CD4-positive, alpha-beta T cell treated with Interferon alpha-2 for 1 hour (primary cell): ENCODE results near the gene STX16.
A peak's percentile ranks its signal among the peaks of the same experiment; 100 is the strongest.

Source experiments
- DNase-seq, 2 donors: peaks; one replicate each; pipeline ENCODE4 v3.0.0-alpha.2; 2020 to 2022

Gene STX16

DNA sequence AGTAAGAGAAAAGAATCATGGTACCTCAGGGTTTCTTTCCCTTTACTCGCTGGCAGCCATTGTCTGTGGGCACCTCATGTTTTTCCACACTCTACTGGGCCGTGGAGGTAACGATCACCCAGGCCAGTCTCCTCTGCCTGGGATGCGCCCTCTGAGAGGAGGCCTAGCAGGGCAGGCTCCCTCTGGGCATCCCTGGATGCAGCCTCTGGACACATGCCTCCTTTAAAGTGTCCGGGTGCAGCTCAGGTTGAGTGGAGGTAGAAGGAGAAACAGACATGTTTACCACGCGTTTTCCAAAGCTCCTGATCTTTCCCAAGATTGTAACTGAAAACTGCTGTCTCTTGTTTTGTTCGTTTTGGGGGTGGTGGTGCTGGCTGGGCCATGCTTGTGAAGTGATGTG lies 27.7 kb downstream of the STX16 start:
- no peak for DNase-seq

DNA sequence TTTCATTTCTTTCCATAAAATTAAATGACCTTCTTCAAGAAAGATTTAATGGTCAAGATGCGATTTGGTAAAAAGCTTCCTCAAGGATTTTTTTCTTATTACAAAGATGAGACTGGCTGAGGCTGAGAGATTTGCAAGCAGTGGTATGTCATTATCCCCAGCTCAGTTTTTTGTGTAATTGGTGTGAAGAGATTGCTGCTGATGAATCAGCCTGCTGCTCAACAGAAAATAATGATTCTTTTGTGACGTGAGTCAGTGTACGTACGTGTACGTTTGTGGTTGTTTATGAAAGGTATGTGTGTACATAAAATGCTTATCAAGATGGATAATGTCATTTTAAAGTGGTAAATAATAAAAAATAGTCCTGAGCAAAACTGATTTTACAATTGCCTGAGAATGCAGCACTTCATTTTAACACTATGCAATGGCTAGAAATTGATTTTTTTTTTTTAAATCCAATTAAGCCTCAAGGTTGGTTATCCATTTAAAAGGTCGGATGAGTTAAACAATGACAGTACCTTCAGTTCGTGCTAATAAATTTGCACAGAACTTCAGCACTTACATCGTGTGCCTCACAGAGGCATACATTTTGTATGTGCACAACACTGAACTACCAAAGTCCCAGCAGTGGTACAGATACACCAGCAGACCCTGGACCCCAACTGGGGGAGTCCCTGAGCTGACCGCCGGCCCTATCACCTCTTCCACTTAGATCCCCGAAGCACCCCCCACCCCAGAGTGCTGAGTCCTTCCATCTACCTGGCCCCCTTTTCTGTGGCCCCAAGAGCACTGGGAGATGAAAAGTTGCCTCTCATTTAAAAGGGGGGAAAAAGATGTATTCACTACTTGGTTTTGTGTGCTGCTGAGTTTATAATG lies 31.8 kb downstream of the STX16 start:
- DNase-seq: no peak

DNA sequence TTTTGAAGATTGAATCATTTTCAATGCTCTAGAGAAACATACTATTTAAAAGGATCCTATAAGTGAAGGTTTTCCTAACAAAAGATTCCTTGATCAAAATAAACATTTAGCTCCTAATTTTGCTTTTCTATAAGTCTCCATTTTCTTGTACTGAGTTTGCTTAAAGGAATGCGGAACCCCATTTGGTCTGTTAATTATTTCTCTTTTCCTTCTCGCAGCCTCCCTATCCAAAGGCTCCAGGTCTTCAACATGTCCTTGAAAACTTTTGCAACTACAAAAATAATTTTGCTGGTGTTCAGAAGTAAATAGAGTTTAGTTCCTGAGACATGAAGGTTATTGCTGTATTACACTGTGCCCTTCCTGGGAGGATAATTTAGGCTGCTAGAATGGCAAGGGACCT lies 33.2 kb downstream of the STX16 start:
- DNase-seq: no peak

DNA sequence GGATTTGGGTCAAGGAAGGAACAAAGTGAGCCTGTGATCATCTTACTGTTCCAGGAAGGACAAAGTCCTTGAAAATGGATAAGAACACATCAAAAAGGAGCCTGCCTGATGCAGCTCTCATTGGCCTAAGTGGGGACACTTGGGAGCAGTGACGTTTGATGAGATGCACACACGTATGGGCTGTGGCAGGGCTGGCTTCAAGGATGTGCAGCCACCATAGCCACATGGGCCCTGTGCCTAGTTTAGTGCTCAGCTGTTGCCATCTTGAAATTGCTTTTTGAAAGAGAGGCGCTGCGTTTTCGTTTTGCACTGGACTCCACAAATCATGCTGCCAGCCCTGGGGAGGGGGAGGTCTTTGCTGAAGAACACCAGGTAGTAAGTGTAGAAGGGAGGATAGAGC lies 34.9 kb downstream of the STX16 start:
- no peak for DNase-seq

DNA sequence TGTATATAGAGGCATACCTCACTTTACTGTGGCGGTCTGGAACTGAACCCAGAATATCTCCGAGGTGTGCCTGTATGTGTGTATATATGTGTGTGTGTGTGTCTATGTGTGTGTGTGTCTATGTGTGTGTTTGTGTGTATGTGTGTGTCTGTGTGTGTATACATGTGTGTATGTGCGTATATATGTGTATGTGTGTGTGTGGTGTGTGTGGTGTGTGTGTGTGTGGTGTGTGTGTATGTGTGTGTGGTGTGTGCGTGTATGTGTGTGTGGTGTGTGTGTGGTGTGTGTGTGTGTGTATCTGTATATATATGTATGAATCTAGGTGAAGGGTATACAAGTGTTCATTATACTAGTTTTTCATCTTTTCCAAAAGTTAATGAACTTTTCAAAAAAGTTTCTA lies 37.3 kb downstream of the STX16 start:
- no peak for DNase-seq

DNA sequence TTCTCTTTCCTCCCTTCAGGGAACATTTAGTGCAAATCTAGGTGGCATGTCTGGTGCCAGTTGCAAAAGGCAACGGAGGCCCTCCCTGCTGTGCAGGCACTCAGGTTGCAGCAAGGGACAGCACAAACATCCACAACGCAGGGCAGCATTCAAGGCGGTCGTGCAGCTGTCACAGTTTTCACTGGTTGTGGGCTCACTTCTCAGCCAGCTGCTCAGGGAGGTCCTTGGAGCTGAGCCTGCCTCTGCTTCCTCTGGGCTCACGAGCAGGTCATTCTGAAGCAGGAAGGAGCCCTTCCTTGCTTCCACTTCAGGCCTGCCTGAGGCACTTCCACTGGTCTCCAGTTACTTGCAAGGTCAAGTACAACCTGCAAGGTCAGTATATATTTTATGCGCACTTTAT lies 37.8 kb downstream of the STX16 start:
- no peak for DNase-seq

DNA sequence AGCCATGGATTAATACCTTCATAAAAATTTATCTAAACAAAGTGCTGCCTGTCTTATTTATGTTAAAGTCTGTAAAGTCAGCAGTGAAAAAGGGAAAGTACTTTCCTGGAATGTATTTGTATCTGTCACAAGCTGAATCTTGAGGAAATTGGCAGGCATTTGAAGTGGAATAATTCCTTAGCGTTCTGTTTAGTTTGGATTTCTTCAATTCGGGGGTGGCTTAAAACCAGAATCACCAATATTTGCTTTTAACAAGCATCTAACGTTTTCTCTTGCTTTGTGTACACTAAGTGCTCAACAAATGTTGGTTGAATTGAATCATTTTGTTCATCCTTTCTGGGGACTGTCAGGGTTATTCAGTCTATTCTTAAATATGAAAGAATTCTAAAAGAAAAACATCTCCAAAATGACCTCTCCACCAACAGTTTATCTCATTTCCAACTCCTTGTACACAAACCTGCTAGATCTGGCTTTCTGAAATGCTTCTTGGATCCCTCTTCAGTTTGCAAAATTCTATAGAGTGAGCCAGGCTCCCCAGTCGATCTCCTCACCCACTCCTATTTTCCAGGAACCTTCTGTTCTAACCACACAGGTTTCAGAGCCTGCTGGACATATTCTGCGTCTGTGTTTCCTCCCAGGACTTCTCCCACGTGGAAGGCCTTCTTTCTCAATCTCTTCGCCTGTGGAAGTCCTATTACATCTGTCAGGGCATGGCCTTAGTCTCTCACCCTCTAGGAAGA lies 39.5 kb downstream of the STX16 start:
- DNase-seq: no peak

DNA sequence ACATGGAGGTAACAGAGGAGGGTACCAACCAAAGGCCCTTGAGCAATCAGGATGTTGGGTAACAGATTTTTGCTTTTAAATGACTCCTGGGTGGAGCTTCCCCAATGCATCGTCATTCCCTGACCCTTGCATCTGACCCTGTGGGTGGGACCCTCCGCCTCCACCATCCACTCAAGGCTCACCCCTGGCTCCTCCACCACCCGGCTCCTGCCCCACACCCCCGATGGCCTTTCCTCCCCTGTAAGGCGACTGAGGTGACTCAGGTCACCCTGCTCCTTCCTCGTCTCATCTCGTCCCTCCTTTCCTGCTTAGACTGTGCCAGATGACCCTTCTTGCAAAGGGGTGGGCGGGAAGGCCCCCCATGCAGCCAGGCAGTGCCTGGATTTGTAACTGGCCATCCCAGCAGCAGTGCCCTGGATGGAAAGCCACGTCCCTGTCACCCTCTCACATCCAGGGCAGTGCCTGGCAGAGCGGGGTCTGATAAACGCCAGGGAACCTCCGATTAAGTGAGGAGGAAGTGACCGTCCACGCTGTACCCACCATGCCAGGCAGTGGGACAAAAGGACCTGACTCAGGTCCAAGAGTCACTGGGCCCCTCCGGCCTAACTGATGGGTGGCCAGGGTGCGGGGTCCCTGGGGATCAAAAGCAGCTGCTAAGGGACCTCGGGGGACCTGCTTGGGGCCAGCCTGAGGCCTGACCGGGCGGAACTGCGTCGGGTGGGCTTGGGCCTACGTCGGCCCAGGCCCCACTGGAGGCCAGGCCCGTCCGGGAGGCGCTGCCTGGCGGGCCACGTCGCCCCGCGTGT lies 40.9 kb downstream of the STX16 start:
- DNase-seq: peak; percentile 27 to 68

DNA sequence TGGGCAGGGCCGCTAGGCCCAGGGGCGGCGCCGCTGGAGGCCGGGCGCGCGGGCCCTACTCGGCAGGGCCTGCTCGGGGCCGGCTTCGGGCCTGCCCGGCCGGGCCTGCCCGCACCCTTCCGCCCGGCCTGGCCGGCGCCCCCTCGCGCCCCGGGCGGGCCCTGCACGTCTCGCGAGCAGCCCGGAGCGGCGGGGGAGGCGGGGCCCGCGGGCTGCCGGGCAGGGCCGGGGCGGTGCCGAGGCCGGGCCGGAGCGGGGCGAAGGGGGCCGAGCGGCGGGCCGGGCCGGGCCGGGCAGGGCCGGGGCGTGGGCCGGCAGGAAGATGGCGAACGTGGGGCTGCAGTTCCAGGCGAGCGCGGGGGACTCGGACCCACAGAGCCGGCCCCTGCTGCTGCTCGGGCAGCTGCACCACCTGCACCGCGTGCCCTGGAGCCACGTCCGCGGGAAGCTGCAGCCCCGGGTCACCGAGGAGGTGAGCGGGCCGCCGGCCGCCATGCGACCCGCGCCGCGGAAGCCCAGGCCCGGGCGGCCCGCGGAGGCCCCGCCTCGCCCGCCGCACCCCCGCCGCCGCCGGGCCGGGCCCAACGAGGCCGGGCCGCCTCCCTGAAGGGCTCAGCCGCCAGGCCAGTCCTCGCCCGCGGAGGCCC lies 41.6 kb downstream of the STX16 start, which contains the start of gene NPEPL1:
TSS of gene NPEPL1 (plus strand) at position 222 of the 647 bp plus-strand sequence. CDS start at position 323, 101 bp downstream.
- DNase-seq: peak; percentile 59 to 74

DNA sequence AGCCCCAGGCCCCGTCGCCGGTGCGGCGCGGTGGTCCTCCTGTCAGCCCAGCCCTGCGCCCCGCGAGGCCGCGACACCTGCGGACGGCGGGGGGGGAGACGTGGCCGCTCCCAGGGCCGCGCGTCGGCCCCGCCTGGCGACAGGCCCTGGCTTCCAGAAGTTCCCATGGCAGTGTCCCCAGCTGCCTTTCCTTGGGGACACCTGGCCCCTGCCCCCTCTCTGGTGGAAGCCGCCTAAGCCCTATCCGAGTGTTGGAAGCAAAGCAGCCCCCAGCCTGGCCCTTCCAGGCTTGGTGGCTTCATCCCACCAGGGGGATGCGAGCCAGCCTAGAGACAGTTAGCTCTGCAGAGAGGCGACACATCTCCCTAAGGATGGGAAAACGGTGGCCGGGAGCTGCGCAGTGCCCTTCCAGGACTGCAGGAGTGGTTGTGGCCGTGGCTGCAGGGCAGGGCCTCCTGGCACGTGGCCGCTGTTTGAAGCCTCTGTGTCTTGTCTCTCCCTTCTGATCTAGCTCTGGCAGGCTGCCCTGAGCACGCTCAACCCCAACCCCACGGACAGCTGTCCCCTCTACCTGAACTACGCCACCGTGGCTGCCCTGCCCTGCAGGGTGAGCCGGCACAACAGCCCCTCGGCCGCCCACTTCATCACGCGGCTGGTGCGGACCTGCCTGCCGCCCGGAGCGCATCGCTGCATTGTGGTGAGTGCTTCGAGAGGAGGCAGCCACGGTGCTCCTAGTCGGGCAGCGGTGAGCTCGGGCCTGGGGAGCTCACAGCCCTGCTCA lies 42.3 kb downstream of the STX16 start:
- DNase-seq: no peak

DNA sequence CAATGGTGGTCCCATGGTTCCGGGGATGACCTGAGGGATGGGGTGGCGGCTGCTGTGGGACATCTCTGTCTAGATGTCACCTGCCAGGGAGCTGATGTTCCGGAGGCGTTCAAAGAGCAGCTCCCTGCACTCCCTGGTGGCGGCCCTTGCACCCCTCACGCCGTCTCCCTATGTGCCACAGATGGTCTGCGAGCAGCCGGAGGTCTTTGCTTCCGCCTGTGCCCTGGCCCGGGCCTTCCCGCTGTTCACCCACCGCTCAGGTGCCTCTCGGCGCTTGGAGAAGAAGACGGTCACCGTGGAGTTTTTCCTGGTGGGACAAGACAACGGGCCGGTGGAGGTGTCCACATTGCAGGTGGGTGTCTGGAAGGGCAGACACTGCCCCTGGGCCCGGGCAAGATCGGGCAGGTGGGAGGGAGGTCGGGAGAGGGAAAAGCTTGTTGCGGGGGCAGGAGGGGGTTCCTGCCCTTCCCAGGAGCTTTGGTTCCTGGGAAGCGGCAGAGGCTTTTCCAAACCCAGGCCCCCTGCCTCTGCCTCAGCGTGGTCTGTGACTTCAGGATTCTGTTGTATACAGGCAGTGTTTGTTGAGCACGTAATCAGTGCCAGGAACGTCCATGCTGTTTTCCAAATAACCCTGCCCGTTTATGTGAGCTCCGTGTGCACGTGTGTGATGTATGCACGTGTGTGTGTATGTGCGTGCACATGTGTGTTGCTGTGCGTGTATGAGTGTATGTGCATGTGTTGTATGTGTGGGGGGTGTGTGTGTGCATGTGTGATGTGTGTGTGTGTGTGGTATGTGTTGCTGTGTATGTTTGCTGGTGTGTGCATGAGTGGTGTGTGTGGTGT lies 43.4 kb downstream of the STX16 start:
- no peak for DNase-seq

DNA sequence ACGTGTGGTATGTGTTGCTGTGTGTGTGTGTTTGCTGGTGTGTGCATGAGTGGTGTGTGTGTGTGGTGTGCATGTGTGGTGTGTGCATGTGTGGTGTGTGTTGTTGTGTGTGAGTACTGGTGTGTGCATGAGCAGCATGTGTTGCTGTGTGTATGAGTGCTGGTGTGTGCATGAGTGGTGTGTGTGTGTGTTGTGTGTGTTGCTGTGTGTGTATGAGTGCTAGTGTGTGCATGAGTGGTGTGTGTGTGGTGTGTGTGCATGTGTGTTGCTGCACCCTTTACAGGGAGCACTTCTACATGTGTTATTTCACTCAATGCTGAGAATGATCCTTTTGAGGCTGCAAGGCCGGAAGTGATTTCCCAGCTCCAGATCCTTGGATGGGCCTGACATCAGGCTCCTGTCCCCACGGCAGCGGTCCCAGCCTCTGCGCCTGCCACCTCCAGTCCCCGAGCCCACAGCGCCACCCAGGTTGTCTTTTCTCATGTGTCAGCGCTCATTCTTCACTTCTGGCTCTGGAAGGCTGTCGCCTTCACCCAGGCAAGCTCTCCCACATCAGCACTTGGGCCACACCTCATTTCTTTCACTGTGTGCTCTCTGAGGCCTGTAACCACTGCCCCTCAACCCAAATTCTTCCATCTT lies 44.1 kb downstream of the STX16 start:
- DNase-seq: no peak

DNA sequence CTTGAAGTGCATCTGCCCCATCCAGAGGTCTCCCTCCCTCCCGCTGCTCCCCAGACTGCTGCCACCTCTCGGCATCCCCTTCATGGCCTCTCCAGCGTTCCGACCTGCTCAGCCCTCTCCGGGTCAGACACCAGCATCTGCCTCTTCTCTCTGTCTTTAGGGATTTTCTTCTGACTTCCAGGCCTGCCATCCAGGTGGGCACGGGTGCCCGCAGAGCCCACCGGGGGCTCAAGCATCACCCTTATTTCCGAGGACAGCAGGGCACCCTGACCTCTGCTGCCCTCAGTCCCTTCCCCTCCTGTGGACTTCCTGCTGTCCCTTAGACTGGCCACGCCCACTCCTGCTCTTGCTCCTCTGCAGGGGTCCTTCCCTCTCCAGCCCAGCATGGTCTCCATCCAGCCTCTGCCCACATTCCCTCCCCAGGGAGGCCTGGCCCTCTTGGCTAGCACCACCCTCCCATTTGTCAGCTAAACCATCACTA lies 44.9 kb downstream of the STX16 start:
- DNase-seq: no peak

DNA sequence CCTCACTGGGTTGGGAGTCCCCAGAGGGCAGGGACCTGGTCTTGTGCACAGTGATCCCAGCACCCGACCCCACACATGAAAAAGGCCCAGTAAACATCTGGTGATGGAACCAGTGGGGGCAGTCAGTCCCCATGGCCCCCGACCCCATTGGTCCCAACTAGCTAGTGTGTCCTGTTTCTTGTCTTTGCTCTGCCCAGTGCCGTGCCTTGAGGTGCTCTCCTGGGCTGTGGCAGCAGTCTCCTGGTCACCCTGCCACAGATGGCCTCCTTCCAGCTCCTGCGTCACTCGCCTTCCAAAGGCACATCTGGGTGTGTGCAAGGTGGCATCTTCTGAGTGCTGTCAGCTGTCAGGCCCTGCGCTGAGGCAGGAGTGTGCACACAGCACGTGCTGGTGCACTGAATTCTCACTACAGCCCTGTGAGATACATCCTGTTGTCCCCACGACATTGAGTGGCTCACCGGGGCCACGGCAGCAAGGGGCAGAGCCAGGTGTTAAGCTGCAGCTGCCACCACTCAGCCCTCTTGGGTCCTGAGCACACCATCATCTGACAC lies 45.4 kb downstream of the STX16 start:
- DNase-seq: no peak

DNA sequence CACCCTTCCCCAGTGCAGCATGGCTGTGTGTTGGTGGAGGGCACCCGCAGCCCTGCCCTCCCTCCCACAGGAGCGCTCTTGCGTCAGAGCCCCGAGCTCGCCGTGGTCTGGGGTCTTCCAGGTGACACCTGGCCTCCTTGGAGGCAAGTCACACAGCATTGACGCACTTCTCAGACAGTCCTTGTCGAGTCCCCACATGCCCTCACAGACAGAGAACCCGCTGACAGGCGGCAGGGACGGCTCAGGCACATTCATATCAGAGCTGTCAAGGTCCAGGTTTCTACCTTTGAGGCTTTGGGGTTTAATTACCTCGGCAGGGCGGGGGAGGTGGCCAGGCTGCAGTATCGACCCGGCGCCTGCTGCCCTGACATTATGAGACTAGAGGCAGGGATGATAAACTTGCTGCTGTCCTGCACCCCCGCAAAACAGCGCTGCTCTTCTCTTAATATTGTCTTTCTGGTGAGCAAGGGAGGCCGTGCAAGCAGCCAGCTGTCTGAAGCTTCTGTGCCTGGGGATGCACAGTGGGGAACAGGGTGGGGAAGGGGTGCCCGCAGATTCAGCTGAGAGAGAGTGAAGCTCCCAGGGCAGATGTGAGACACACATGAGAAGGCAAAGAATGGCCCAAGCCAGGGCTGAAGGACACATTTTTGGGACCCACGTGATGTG lies 46.3 kb downstream of the STX16 start:
- DNase-seq: no peak

DNA sequence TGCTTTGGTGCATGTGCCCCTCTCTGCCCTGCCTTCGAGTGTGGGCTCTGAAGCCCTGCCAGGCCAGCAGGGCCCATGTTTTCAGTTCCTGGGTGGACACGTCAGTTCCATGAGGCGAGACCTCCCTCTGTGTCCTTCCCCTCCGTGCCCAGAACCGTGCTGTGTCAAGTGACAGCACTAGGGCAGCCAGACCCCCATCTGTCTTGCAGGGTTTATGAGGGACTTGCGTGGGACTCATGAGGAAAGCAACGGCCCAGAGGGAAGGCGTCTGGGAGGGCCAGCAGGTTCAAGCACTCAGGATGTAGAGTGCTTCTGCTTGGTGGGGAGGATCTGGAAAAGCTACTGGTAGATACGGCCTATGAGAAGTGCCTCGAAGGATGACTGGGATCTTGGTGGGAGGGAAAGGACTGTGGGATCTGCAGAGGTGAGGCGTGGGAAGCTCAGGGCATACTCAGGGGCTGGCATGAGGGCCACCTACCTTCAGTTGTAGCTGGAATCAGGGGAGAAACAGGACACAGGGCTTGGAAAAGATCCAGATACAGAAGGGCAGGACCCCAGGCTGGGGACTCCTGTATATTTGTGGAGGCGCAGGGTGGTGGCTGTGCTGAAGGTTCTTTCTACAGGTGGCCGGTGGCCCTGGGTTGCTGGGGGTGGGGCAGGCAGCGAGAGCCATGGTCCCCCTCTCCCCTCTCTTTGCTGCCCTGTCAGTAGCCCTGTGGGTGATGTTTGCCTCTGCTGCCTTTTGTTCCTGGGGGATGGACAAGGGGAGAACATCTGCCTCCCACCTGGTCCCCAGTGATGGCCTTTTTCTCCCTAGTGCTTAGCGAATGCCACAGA lies 47.0 kb downstream of the STX16 start:
- DNase-seq: no peak

DNA sequence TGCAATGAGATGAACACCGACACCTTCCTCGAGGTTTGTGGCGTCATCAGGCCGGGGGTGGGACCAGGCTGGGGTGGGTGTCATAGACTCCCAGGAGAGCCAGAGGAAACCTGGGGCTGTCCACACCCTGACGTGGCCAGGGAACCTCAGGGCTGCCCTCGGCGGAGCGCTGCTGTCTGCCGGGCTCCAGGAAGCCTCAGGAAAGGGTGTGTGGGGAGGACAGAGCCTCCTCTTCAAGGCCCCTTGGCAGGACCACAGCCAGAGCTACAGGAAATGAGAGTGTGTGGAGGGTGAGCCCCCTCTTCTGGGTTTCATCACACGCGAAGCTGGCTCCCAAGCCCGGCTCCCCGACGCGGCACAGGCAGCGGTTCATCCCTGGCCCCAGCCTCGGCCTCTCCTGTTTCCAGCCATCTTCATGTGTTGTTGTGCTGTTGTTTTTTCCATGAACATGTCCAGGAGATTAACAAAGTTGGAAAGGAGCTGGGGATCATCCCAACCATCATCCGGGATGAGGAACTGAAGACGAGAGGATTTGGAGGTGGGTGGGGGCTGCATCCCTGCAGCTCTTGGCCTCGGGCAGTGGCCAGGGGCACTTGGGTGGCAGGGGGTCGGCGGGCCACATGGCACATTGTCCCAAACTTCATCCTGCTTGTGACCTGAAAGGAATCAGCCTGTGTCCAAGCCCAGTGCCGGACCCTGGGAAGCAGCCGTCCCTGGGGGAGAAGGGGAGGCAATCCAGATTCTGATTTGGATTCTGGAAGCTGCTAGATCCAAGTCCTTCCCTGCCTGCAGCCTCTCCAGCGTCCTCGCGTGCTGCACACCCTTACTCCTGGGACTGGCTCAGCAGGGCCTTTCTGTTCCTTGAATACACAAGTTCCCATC lies 47.9 kb downstream of the STX16 start:
- DNase-seq: no peak
